Breast epithelium (tissue), 3 donors: ENCODE measurements around the gene TGFB2.

Experiments used
- CTCF ChIP-seq, 3 donors: fragments of 450-650 bp; IDR thresholded peaks; one replicate each; pipeline ENCODE4 v1.5.1; 2016 to 2017; ENCODE audit warnings: antibody characterized with exemption in 3 of 3, mild to moderate bottlenecking in 3 of 3, moderate library complexity in 3 of 3
- POLR2A ChIP-seq: fragments of 450-650 bp; IDR thresholded peaks from one replicate; pipeline ENCODE4 v1.6.1; 2016; ENCODE audit warnings: antibody characterized with exemption, mild to moderate bottlenecking, moderate library complexity
- POLR2AphosphoS5 ChIP-seq, 3 donors: sonication (generic); formaldehyde crosslinking; IDR thresholded peaks; one replicate each; pipeline ENCODE4 v1.6.1; 2017; ENCODE audit warnings: antibody characterized with exemption in 3 of 3

- TF ChIP-seq CTCF (IDR thresholded peaks at IDR 0.05), result no peak
- TF ChIP-seq POLR2AphosphoS5 (IDR thresholded peaks at IDR 0.05), result no peak
- no peak for TF ChIP-seq POLR2A
Observed at GRCh38 chr1:218332416-218332815, 12.7 kb upstream of the TGFB2 start.
